AG09319 (cell line): ENCODE measurements around the gene GSTA5.
"Not testable (repeated sequence)": the region's sequence is repeated elsewhere in the genome, so short reads cannot be mapped to it uniquely, and the experiment has no call there.

Experiments
- DNase-seq: peaks from one replicate; pipeline ENCODE4 v3.0.0-alpha.2; 2010; ENCODE audit warnings: low read depth; ENCODE audit errors: extremely low read depth
- TF ChIP-seq, protein P1 (sequence below): IDR thresholded peaks from 2 replicates; pipeline ENCODE4 v1.5.1; 2011; ENCODE audit warnings: low read depth, mild to moderate bottlenecking, inconsistent platforms, low read length, moderate library complexity

The GSTA5 gene

DNA sequence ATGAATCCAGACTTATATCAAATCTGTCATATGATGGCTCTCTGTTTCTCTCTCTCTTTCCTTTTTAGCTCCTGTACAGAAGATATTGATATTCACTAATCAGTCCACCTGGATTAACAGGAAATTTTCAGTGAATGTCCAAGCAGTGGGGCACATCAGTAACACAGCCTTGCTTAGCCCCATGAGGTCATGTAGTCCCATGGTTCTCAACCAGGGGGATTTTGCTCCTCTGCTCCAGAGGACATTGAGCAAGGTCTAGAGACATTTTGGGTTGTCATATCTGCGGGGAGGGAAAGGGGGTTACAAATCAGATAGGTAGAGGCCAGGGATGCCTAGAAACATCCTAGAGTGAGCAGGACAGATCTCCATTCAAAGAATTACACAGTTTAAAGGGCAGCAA lies 37.8 kb downstream of the GSTA5 start:
- TF ChIP-seq, protein P1, sequence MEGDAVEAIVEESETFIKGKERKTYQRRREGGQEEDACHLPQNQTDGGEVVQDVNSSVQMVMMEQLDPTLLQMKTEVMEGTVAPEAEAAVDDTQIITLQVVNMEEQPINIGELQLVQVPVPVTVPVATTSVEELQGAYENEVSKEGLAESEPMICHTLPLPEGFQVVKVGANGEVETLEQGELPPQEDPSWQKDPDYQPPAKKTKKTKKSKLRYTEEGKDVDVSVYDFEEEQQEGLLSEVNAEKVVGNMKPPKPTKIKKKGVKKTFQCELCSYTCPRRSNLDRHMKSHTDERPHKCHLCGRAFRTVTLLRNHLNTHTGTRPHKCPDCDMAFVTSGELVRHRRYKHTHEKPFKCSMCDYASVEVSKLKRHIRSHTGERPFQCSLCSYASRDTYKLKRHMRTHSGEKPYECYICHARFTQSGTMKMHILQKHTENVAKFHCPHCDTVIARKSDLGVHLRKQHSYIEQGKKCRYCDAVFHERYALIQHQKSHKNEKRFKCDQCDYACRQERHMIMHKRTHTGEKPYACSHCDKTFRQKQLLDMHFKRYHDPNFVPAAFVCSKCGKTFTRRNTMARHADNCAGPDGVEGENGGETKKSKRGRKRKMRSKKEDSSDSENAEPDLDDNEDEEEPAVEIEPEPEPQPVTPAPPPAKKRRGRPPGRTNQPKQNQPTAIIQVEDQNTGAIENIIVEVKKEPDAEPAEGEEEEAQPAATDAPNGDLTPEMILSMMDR, result no peak
- no peak for DNase-seq

DNA sequence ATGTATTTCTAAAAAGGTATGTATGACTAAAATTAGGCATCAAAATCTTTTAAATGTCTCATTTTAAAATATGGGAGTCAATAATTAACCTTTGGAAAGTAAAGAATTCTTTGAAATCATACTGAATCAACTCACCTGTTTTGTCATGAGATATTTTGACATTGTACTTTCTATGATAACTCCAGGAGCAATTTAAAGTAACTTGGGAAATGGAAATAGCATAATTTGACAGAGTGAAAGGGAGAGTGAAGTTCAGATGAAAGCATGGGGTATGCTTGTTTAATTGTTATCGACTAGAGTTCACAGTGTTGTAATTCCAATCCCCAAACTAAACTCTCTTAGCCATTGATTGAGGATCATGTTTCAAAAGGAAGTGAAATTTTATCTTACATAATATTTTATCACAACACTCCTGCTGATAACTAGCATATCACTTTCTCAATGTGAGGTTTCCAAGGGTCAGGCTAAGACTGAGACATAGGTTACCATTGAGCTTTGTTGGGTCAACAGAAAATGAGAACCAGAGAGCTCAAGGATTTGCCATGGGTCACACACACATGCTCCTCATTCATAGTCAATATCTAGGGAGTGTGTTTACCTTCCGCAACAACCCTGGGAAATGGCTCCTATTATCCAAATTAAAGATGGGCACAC lies 39.3 kb downstream of the GSTA5 start:
- DNase-seq, result no peak
- TF ChIP-seq, protein P1, result no peak

DNA sequence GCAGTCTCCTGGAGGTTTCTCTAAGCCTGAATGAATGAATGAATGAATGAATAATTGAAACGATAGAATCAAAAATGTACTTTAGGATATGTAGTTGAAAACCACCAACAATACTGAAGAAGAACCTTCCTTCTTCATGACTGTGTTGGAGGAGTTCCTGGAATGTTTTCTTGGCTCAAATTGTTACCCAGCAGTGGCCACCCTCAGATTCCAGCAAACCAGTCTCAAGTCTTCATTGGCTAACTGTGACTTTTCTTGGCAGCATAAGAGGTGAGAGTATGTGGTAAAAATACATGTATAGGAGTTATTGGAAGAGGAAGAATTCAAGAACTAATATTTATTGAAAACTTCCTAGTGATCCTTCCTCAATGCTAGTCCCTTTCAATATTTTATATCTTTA lies 41.3 kb downstream of the GSTA5 start:
- DNase-seq, result not testable (repeated sequence)

DNA sequence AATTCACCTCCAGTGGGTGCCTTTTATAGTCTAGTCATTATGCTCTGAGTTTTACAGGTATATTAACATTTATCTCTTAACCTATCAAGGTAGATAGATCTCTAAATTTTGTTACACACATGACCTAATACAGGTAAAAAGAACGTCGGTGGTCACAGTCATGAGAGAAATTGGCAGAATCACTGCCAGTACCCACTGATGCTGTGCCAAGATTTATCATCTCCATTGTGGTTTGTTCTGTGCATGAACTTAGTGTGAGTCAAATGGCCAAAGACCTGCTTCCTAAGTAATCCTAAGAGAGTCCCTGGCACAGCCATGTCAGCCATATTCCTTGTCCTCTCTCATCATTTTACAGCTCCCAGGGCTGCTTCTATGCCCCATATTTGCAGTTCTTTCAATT lies 46.2 kb downstream of the GSTA5 start:
- not testable (repeated sequence) for DNase-seq

DNA sequence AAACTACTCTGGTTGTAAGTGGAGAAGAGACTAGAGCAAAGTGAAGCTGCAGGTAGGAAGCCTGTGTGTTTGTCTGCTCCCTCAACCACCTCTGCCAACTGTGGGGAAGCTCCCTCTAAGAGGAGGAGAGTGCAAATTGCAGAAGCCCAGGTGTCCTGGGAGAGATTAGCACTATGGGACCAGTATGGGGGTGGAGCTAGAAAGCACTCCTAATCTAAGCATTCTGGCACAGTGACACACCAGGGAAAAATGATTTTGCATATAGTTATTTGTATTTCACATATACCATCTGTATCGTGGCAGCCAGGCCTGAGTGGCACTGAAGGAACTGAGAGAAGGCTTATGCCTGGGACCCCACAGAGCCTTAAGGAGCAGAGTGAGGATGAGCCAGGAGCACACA lies 49.8 kb downstream of the GSTA5 start:
- TF ChIP-seq, protein P1, result no peak
- no peak for DNase-seq

DNA sequence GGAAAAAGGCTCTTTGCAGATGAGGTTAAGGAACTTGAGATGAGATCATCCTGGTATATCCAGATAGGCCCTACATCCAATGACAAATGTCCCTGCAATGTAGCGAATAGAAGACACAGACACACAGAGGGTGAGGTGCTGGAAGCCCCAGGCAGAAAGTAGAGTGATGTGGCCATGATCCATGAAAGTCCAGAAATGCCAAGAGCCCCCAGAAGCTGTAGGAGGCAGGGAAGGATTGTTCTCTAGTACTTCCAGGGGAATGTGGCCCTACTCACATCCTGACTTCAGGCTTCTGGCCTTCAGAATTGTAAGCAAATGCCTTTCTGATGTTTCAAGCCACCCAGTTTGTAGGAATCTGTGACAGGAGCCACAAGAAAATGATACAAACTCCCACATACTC lies 51.0 kb downstream of the GSTA5 start:
- not testable (repeated sequence) for DNase-seq

DNA sequence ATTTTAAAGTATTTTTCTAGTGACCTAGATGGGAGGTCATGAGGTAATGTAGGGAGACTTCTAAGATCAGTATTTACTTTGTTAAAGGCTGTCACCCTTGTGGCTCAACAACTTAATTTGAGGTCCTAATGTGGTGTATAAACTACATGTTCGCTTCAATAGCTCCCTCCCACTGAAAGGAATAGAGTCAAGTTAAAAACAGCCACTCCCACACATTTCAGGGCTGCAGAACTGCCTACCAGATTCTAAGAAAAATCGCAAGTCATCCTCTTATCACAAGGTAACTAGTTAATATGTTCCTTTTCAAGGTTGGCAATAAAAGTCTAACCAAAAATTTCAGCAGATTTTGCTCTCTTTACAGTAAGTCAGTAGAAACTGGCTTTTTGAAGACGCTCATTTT lies 52.1 kb downstream of the GSTA5 start:
- no peak for DNase-seq
- TF ChIP-seq, protein P1, result no peak

DNA sequence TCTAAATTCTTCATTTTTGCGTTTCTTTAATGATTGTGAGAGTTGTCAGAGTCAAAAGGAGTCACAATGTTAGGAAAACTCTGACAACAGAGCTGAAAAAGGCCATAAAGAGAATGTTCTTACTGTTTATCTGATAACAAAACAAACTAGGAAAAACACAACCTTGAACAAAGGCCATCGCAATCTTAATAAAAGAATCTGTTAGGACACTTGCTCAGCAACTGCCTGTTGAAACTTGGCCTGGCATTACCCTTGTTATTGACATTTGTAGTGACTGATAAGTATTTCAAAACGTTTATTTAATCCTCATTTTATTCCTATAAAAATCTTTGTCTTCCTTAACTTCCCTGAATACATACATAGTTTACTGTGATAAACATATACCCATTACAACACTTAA lies 52.7 kb downstream of the GSTA5 start:
- no peak for DNase-seq

More for the DNA sequence above, 52.7 kb downstream of the GSTA5 start:
- TF ChIP-seq, protein P1, result no peak
